C4-2B (cell line): Measurements from ENCODE around the gene TMEM131L.
"Not testable (repeated sequence)": the region's sequence is repeated elsewhere in the genome, so short reads cannot be mapped to it uniquely, and the experiment has no call there.

Experiments
- H3K27ac ChIP-seq: fragments of 450-650 bp; 2 replicates; pipeline ENCODE4 v1.5.1; 2017
- ZFX ChIP-seq: fragments of 450-650 bp; IDR thresholded peaks from 2 replicates; pipeline ENCODE4 v1.6.1; 2017
- TF ChIP-seq, protein P1 (sequence below): fragments of 450-650 bp; conservative IDR thresholded peaks from 2 replicates; pipeline ENCODE4 v1.5.1; 2017; ENCODE audit warnings: mild to moderate bottlenecking

TMEM131L gene

DNA sequence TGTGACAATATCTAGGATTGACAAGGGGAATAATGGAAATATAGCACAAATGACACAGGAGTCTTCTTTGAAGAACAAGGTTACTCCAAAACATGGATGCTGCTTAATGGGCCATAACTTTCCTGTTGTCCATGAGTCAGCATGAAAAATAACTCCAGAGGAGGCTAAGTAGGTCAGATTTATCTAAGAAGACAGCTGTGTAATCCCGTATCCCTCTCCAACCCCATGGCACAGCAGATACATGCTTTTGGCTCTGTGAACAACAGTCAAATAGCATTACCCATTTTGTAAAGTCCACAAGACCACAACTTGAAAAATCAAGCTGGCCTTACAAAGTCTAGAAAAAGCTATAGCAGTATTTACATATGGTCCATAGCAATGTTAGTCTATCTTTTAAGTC is 2.1 kb upstream of the TMEM131L start:
- TF ChIP-seq, protein P1, sequence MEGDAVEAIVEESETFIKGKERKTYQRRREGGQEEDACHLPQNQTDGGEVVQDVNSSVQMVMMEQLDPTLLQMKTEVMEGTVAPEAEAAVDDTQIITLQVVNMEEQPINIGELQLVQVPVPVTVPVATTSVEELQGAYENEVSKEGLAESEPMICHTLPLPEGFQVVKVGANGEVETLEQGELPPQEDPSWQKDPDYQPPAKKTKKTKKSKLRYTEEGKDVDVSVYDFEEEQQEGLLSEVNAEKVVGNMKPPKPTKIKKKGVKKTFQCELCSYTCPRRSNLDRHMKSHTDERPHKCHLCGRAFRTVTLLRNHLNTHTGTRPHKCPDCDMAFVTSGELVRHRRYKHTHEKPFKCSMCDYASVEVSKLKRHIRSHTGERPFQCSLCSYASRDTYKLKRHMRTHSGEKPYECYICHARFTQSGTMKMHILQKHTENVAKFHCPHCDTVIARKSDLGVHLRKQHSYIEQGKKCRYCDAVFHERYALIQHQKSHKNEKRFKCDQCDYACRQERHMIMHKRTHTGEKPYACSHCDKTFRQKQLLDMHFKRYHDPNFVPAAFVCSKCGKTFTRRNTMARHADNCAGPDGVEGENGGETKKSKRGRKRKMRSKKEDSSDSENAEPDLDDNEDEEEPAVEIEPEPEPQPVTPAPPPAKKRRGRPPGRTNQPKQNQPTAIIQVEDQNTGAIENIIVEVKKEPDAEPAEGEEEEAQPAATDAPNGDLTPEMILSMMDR = no peak
- no peak for TF ChIP-seq ZFX
- no peak overlapping the region for H3K27ac ChIP-seq

DNA sequence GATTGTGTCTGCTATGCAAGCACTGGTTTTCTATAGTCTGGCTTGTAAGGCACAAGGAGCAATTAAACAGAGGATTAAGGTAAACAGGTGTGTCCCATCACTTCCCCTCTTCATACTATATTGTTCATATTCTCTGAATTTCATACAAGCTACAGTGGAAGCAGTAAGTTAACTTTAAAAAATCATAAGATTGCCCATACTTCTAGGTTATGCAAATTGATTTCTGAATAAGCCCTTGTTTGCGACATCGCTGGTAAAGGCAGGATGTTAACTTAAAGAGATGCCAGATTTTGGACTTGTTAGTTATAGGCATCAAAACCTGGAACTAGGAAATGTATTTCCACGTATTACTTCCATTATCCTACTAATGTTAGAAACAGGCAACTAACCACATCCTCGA is 1.0 kb upstream of the TMEM131L start:
- TF ChIP-seq, protein P1 = no peak
- no peak for TF ChIP-seq ZFX
- H3K27ac ChIP-seq = no peak overlapping the region; the same call in 1 of the 2 replicates

DNA sequence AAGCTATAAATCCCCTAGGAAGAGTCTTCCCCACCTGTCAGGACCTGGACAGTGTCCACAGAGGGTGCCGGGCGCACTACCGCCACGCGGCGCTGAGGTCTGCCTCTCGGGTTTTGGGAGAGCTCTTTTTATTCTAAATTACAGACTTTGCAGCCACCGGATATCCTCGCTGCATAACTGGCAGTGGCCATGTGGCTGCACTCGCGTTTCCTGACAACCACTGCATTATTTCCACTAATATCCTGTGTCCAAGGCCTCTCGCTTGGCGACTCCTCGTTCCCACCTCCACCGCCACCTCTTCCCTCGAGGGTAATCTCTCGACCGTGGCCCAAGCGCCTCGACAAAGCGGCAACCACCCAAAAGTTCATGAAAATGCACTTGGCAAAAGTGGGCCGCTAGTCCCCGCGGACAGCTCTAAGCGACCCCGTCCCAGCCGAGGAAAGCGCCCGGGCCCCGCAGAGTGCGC is 512 bp upstream of the TMEM131L start:
- H3K27ac ChIP-seq = peak overlapping the region; percentile 90
- TF ChIP-seq, protein P1 = no peak
- no peak for TF ChIP-seq ZFX

DNA sequence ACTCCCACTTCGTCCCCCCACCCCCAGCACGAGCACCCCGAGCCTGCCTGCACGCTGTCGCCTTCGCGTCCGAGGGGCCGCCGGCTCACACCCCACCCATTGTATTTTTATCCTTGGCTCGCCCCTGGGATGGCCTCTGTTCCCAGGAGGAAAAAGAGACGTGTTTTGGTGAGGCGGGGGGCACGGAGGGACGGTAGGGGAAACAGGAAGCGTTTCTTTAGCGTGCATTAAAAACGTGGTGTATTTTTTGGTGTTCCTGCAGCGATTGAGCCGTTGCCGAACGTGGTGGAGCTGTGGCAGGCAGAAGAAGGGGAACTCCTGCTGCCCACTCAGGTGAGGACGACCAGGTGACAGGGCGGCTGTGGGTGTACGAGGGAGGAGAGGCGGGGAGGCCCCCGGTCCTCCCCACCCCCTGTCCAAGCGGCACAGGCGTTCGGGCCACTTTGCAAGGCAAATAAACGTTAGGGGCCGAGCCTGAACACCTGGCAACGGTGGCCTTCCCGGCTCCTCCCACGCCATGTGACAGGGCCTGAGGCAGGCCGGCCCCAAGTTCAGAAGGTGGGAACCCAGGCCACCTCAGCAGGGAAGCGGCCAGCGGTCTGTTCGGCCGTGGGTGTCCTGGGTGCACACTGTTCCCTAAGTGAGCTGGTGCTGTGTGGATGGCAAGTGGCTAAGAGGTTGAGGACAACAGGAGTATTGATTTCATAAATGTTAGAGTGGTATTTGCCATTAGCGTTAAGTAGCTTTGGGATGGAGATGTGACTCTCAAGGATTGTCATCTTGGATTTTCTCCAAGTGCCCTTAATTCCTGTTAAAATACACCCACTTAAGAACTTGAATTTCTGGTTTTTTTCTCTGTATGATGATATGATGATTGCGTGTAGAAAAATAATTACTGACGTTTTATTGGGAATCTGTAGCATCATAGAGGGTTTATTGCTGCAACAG is 1.1 kb downstream of the TMEM131L start:
- TF ChIP-seq, protein P1 = no peak
- no peak for TF ChIP-seq ZFX
- H3K27ac ChIP-seq = peak overlapping the region; percentile 90

DNA sequence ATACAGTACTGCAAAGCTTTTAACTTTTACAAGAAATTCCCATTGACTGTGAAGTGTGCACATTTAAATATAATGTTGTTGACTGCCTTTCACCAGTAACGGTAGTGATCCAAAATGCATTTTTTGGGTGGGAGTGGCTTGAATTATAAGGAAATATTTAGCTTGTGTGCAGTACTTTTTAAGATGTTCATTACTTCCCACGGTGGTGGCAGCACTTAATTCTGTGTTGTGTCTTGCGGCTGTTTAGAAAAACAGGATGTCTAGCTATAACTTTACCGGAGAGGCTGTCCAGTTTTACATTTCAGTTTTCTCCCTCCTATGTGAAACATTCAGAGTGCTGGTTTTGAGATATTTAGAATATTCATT is 1.7 kb downstream of the TMEM131L start:
- H3K27ac ChIP-seq = no peak overlapping the region
- TF ChIP-seq ZFX = no peak
- TF ChIP-seq, protein P1 = no peak

DNA sequence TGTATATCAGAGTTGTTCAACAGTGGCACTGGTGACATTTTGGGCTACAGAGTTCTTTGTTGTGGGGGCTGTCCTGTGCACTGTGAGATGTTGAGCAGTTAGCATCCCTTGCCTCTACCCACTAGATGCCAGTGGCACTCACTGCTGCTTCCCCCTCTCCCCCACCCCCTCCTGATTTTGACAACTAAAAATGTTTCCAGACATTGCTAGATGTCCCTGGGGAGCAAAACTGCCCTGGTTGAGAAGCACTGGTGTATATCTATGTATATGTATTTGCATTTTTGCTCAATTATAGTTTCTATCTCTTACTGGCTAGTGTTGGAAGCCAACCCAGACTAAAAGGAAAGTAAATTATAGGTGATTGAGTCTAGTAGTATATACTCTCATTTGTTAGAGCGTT is 2.4 kb downstream of the TMEM131L start:
- TF ChIP-seq, protein P1 = no peak
- TF ChIP-seq ZFX = no peak
- H3K27ac ChIP-seq = no peak overlapping the region

DNA sequence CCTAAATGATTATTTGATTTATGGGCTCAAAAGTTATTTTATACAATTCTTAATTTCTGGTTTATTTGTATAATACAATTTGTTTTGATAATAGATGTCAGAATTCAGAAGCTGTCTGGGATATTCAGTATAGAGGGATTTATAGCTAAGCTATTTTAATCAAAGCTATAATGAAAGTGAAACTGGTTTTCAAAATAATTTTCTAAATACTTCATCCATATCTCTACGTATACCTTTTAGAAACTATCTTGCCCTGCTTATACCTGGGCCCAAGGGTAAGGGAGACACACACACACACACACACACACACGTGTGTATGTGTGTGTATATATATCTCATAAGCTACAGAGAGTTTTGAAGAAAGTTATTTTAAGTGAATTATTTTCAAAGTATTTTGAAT is 2.9 kb downstream of the TMEM131L start:
- no peak for TF ChIP-seq ZFX
- TF ChIP-seq, protein P1 = no peak
- H3K27ac ChIP-seq = no peak overlapping the region

DNA sequence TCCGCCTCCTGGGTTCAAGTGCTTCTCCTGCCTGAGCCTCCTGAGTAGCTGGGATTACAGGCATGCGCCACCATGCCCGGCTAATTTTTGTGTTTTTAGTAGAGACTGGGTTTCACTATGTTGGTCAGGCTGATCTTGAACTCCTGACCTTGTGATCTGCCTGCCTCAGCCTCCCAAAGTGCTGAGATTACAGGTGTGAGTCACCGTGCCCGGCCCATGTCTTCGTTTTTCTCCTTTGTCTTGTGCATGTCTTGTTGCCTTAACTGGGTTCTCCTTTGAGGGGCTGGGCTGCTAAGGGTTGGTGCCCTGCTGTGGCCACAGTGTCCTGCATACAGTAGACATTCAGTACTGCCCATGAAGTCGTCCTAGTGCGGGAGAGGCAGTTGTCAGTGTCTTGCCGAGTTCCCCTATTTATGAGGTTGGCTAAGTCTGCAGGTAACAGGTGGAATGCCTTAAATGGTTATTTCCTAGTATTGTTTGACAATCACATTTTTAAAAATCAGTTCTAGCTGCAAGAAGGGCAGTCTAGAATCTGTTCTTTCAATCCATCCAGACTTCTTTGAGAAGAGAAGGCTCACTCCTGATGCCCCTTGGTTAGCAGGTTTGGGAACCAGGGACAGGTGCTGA is 5.0 kb downstream of the TMEM131L start:
- H3K27ac ChIP-seq = not testable (repeated sequence)
